Measurements from ENCODE around the gene AKNA.
A peak's percentile ranks its signal among the peaks of the same experiment; 100 is the strongest.
"Not testable (repeated sequence)": the region's sequence is repeated elsewhere in the genome, so short reads cannot be mapped to it uniquely, and the experiment has no call there.

The AKNA gene

DNA sequence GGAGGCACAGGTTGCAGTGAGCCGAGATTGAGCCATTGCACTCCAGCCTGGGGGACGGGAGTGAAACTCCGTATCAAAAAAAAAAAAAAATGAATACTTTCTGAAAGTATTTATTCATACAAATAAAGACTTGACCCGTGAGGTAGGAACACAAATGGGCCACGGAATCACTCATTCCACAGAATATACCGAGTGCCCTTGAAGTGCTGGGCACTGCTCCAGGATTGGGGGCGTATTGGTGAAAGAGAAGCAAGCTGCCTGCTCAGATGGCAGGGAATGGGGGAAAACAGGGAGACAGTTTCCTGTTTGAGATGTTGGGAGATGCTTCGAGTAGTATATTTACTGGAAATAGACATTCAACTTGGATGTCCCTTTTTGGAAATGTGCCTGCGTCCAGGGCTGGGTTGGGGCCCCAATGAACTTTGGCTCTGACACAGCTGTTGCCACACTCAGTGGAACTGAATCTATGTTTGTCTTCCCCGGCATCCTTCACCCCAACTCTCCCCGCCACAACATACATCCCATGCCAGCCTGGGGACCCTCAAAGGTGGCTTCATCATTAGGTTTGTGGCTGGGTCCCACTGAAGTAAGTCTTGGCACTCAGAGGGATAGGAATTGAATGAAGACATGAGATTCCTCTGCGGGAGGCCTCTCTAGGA is 65.5 kb downstream of the AKNA start:
- not testable (repeated sequence) for DNase-seq (ENCODE audit: low spot score)

DNA sequence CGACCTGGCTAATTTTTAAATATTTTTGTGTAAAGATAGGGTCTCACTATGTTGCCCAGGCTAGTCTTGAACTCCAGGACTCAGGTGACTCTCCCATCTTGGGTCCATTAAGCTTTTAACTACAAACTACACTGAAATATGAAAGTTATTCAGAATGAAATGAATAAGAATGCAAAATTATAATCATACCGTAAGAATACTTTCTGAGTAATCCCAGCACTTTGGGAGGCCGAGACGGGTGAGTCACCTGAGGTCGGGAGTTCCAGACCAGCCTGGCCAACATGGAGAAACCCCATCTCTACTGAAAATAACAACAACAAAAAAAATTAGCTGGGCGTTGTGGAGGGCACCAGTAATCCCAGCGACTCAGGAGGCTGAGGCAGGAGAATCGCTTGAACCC is 66.0 kb downstream of the AKNA start:
- DNase-seq (ENCODE audit: low spot score): peak; percentile 63

DNA sequence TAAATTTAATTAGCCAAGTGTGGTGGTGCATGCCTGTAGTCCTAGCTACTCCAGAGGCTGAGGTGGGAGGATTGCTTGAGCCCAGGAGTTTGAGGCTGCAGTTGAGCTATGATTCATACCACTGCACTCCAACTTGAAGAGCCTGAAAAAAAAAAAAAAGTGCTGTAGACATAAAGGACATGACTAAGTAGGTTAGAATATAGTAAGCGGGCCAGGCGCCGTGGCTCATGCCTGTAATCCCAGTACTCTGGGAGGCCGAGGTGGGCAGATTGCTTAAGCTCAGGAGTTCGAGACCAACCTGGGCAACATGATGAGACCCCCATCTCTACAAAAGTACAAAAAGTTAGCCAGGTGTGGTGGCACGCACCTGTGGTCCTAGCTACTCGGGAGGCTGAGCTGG is 67.1 kb downstream of the AKNA start:
- DNase-seq (ENCODE audit: low spot score): peak; percentile 88

DNA sequence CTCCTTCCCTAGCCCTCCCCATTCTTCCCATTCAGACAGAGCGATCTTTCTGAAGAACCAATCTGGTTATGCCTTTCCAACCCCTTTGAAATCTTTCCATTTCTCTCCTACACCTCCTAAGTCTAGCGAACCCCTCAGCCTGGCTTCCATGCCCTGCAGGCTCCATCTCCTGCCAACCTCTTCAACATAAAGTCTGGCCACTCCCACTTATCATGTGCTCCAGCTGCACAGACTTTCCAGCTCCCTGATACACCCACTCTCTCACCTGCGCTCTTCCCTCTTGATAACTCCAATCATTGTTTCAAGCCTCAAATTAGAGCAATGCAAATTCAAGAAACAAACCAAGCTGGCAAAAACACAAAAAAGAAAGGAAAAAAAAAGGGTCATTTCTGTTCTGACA is 68.6 kb downstream of the AKNA start:
- DNase-seq (ENCODE audit: low spot score): no peak

DNA sequence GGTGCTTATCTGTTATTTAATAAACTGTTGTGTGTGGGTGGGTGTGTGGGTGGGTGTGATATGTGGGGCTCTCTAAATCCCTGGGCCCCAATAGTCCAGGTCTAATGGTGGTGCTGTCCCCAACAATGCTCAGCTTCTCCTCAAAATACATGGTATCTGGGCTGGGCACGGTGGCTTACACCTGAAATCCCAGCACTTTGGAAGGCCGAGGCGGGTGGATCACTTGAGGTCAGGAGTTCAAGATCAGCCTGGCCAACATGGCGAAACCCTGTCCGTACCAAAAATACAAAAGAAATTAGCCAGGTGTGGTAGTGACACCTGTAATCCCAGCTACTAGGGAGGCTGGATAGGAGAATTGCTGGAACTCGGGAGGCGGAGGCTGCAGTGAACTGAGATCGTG is 69.4 kb downstream of the AKNA start:
- DNase-seq (ENCODE audit: low spot score): no peak

DNA sequence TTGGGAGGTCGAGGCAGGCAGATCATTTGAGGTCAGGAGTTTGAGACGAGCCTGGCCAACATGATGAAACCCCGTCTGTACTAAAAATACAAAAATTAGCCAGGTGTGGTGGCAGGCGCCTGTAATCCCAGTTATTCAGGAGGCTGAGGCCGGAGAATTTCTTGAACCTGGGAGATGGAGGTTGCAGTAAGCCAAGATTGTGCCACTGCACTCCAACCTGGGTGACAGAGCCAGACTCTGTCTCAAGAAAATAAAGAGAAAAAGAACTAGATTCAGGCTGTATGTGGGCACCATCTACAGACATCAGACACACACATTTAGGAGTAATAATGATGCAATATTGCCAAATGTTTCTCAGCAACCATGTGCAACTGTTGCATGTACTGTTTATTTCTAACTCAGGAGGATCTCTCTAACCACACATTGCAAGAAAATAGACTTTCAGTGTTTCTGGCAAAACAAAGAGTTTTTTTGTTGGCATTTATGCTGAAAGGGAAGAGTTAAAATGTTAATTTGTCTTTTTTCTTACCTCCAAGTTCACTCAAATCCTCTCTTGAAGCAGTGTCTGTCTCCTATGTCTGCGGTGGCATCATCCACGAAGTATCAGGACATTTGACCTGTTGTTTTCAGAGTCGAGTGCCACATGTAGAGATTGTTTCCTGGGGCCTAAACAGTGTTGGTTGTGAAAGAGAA is 70.0 kb downstream of the AKNA start:
- DNase-seq (ENCODE audit: low spot score): peak; percentile 65

DNA sequence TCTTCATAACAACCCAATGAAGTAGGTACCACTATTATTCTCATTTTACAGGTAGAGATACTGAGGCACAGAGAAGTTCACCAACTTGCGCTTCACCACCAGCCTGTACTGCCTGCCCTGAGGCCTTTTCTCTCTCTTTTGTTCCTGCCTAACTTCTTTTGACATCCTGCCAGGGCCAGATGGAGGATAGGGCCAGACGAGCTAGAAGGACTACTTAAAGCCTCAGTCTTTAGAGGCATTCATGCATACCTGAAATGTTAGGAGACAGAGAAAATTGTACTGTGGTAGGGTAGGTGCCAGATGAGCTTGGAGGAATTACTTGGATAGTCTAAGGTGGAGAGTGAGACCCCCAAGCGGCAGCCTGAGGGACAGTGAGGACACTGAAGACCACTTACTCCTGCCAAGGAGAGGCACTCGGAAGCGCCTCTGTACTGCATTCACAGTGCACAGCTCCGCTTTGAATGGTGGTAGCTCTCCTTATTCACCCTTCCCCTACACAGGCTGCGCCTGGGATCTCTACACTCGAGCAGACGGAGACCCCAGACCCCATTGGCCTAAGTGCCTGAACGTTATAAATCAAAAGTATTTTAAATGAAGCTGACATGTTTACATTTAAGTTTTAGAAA is 71.1 kb downstream of the AKNA start:
- no peak for DNase-seq (ENCODE audit: low spot score)

DNA sequence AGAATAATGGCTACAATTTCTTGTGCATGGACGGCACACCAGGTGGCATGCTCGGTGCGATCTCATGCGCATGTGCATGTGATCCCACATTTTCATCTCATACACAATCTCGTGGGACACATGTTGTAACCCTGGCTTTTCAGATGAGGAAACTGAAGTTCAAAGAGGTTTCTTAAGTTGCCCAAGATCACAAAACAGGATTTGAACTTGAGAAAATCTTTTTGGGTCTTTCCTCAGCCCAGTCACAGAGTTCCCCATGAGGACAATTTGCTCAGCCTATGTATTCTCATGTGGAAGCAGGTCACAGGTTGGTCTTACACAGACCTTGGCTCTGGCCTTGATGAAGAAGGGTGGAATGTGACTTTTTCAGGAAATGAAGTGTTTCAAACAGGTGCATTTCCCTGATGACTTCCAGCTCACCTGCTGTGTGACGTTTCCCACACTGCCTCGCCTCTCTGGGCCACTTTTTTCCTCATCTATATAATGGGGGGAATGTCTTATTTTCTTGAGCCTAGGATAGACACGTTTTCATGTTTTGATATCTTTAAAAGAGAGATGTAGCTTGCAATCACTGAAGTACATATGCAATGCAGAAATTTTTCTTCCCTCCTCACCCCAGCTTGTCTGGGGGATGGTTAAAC is 71.9 kb downstream of the AKNA start:
- DNase-seq (ENCODE audit: low spot score): no peak

DNA sequence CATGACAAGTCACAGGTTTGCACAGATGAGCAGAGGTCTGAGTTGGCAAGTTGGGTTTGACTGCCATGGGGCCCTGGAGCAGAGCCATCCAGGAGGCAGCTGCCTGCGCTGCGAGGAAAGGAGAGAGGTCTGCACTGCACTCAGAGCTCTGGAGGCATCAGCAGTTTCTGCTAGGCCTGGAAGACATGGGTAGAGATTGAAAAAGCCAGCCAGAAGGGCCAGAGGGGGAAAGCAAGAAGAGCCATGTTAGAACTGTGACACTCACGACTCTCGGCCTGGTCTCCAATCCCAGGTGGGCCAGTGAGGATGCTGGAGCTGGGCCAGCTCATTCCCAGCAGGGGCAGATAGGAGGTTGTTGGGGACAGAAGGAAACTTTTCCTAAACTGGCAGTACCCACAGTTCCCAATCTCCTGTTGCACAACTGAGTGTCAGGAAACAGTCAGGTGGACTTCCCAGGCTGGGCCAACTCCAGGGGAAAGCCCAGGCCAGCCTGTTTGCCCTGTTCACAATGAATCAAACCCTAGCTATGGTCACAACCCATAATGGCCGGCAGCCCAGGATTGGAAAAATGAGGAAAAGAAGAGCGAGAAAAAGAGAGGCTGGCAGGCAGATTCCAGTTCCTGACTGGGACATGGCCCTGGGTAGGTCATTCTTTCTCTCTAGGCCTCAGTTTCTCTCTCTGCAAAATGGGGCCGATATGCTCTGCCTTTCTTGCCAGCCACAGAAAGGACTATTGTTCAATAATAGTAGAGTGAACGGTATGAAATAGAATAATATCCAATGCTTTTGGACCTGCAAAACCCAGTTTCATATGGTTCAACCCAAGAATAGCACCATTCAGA is 72.7 kb downstream of the AKNA start:
- no peak for DNase-seq (ENCODE audit: low spot score)

DNA sequence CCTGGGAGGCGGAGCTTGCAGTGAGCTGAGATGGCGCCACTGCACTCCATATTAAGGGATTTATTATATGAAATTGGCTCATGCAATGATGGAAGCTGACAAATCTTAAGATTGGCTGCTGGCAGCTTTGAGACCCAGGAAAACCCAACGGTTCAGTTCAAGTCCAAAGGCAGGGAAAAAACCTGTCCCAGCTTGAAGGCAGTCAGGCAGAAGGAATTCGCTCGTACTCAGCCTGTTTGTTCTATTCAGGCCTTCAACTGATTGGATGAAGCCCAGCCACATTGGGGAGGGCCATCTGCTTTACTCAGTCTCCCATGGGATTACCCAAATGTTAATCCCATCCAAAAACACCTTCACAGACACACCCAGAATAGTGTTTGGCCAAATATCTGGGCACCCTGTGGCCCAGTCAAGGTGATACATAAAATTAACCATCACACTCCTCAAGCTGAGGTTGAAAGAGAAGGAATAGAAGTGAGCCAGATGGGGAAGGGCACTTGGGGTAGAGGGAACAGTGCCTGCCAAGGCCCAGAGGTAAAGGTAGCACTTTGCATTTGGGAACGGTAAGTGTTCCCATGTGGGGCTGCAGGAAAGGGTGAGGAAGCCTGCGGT is 73.4 kb downstream of the AKNA start:
- DNase-seq (ENCODE audit: low spot score): no peak

DNA sequence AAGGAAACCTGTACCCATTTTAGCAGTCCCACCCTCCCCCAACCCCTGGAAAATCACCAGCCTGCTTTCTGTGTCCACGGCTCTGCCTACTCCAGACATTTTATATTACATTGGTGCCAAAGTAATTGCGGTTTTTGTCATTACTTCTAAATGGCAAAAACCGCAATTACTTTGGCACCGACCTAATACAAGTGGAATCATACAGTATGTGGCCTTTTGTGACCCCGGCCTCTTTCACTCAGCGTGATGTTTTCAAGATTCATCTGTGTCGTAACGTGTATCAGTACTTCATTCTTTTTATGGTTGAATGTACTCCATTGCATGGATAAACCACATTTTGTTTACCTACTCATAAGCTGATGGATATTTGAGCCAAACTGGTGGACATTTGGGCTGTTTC is 74.6 kb downstream of the AKNA start:
- no peak for DNase-seq (ENCODE audit: low spot score)

DNA sequence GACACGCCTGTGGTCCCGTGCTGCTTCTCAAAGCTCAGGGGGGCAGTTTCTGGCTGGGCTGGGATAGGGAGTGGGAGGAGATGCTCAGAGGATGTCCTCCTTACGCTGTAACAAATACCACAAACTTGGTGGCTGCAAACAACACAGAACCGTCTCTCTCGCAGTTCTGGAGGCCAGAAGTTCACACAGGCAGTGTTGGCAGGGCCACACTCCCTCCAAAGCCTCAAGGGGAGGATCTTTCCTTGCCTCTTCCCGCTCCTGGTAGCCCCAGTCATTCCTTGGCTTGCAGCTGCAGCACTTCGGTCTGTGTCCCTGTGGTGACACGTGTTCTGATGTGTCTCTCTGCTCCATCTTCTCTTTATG is 75.3 kb downstream of the AKNA start:
- no peak for DNase-seq (ENCODE audit: low spot score)

DNA sequence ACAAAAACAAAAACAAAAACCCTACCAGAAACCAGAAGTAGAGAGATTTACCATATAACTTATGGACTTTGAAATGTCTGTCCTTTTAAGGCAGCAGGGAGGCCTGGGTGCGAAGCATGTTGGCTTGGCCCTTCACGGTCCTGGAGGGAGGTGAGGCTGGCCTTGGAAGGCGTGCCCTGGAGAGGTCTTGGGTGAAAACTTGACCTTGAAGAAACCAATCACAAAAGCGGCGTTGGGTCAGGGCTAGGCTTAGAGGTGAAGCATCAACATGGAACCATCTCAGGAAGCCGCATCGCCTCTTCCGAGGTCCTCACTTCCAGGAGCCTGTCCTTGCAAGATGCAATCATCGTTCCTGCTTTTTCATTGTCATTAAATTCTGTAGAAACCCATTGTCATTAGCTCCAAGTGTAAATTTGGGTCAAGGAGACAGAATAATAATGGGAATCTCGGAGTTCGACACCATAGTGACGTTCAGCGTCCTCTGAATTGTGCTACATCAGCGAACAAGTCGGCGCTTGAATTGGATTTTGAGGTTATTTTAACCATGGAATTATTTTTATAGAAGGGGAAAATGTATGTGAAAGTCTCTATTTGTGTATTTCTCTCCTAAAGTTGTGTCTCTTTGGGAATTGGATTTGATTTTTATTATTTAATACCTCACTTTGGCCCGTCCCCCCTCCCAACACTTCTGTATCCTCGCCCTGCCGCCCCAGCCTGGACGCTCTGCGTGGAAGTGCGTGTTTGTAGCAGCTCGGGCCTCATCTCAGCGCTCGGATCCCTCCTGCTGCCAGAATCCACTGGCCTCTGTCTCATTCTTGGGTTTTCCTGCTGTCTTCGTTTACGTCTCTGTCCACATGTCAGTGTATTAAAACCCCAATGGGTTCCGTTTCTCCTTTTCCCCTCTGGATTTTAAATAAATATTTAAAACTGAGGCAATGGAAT is 75.9 kb downstream of the AKNA start:
- no peak for DNase-seq (ENCODE audit: low spot score)

DNA sequence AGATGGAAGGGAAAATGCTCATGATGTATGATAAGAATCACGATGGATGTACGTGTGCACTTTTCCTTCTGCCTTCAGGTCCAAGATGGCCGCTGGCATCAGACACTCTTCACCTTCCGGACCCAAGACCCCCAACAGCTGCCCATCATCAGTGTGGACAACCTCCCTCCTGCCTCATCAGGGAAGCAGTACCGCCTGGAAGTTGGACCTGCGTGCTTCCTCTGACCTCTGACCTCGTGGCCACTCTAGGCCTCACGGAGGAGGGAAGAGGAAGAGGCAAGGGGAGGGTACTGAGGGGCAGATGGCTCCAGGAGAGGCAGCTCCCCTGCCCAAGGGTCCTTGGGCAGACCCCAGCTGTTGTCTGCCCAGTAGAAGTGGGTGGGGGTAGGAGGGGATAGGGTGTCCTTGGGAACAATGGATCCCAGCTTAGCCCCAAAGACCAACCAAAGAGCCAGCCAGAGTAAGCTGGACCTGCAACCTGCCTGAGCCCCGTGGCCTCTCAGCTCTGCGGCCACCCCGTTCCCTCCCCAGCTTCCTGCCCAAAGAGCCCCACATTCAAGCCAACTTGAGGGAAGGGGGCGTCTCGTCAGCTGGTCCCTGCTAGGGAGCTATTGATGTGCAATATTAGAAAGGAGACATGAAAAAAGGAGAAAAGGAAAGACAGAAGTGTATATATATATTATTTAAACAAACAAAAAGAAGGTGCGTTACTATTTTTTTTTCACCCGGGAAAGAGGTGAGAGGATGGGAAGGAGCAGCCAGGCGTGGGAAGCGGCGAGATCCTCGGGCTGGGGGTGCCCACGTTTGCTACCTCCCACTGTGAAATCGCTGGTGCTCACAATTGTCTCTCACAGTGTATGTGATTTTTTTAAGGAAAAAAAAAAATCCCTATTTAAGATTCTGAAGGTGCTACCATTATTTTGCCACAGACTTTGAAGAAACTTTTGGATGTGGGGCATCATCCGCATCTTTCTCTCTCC is 77.0 kb downstream of the AKNA start:
- DNase-seq (ENCODE audit: low spot score): no peak

DNA sequence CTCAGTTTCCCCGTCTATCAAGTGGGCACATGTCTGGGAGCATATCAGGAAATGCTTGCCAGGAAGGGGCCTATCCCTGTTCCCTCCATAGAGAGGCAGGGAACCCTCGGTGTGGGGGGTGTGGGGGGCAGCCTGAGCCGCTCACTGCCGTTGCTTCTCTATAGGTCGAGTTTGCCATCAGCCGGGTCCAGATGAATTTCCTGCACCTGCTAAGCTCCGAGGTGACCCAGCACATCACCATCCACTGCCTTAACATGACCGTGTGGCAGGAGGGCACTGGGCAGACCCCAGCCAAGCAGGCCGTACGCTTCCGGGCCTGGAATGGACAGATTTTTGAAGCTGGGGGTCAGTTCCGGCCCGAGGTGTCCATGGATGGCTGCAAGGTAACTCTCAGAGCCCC is 78.7 kb downstream of the AKNA start:
- no peak for DNase-seq (ENCODE audit: low spot score)

DNA sequence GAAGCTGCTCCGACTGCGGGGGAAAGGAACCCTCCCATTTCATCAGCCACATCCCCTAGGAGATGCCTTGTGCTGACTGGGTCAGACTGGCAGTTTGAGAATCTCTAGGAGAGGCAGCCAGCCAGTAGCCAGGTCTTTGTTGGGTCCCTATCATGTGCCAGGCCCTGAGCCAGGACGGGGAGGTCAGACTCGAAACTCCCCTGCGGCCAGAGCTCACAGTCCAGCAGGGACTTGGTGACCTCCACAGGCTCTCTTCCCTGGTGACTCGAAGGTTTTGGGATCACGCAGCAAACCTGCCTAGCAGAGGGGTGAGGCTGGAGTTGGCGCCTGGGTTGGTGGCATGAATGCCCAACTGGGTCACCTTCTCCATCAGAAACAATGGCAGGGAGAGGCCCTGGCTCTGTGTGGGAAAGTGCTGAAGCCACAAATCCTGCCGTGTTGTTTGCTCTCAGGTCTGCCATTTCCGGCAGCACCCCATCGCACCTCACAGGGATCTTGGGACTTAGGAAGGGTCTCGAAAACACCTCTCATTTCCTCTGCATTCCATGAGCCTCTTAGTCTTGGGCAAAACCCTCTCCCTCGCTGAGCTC is 79.3 kb downstream of the AKNA start:
- no peak for DNase-seq (ENCODE audit: low spot score)

DNA sequence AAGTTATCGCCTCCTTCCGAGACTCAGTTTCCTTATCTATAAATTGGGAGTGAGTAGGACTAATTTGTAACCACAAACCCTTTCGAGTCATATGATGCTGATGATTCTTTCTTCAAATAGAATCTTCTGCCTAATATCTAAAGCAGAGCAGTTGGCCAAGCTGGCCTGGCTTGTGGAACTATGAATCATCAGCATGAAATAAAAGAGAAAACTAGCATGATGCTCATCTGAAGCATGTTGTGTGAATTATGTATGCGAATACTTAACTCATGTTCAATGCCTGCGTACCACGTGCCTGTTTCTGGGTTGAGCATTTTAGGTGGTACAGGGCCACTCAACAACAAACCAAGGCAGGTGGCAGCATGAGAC is 79.9 kb downstream of the AKNA start:
- DNase-seq (ENCODE audit: low spot score): no peak

DNA sequence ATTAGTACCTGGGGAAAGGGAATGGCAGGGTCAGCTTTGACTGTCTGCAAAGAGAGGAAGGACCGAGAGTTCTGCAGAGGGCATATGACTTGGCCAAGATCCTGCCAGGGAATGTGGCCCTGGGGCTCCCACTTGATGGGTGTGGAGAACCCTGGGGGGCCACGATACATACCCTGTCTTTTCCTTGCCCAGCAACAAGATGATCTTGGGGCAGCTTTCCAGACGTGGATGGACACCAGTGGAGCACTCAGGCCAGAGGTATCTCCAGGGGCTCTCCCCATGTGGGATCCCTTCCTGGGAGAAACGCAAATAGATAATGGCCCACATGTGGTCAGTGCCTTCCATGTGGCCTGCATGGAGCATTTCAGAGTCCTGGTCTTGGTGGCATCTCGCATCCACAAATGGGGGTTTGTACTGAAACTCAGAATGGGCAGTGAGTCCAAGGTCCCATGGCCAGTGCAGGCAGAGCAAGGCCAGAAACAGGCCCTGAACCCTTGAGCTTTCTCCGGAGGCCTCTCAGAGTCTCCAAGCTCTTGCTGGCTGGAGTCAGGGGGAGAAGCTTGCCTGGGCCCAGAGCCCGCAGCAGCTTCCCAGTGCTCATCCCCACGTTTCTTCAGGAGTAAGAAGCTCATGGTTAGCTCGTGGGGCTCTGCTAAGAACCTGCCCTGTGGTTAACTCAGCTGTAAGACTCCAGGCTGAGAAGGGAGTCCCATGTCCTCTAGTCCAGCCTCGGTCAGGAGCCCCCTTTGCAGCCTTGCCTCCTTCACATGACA is 83.2 kb downstream of the AKNA start:
- DNase-seq (ENCODE audit: low spot score): no peak

Data from RKO (cell line).